Measurements from ENCODE around the gene CCSAP. TPM values are rescaled to one million over a fixed set of nuclear protein-coding genes. Genes with fewer than 3 reads are reported as not detected.

CCSAP gene
- total RNA-seq, 1 donor from 2014 or later = 8.0 TPM

DNA sequence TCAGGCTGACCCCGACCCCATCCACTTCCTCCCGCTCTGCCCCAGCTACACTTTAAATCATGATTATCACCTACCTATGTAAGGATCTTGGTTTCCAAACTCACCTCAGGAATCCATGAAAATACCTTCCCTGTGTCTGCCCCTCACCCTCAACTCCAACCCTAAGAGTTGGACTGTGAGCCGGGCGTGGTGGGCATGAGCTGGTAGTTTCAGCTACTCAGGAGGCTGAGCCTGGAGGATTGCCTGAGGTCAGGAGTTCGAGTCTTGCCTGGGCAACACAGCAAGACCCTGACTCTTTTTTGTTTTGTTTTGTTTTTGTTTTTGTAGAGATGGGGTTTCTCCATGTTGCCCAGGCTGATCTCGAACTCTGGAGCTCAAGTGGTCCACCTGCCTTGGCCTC lies 30.5 kb upstream of the CCSAP start:
- H3K27me3 ChIP-seq (ENCODE audit: insufficient read depth, low read length) = peaks cover 3% of the 10 kb centered on the region
- no peak overlapping the region for H3K27ac Mint-ChIP-seq (ENCODE audit: unreplicated experiment)
- TF ChIP-seq, protein P1, sequence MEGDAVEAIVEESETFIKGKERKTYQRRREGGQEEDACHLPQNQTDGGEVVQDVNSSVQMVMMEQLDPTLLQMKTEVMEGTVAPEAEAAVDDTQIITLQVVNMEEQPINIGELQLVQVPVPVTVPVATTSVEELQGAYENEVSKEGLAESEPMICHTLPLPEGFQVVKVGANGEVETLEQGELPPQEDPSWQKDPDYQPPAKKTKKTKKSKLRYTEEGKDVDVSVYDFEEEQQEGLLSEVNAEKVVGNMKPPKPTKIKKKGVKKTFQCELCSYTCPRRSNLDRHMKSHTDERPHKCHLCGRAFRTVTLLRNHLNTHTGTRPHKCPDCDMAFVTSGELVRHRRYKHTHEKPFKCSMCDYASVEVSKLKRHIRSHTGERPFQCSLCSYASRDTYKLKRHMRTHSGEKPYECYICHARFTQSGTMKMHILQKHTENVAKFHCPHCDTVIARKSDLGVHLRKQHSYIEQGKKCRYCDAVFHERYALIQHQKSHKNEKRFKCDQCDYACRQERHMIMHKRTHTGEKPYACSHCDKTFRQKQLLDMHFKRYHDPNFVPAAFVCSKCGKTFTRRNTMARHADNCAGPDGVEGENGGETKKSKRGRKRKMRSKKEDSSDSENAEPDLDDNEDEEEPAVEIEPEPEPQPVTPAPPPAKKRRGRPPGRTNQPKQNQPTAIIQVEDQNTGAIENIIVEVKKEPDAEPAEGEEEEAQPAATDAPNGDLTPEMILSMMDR (IDR thresholded peaks at IDR 0.05; ENCODE audit: insufficient read depth, low read depth, low read length) = no peak

DNA sequence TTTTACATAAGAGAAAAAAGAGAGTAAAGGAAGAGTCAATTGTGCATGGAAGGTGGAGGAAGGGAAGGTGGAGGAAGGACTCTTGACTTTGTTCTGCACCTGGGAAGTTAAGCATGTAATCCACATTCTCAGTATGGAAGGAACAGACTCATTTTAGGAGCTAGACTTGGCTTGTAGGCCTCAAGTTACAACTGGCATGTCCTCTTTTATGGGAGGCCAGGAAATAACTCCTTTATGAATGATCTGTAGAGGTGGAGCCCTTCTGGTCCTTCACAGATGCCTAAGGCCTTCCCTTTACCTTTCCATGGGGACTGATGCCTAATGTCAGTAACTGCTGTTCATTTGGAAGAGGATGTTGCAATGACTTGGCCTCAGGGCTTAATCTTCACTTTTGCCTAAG lies 29.4 kb upstream of the CCSAP start:
- Mint-ChIP-seq H3K4me3 (ENCODE audit: unreplicated experiment) (no peak overlapping the region), H3K27me3 (ENCODE audit: low read depth, unreplicated experiment) (peaks cover 22% of the 10 kb centered on the region), H3K9me3 (ENCODE audit: unreplicated experiment) (peaks cover 5% of the 10 kb centered on the region), H3K36me3 (ENCODE audit: low read depth, unreplicated experiment) (peaks cover 3% of the 10 kb centered on the region), H3K4me1 (ENCODE audit: low read depth, unreplicated experiment) (no peaks in the 10 kb centered on the region), H3K27ac (ENCODE audit: unreplicated experiment) (no peak overlapping the region)
- Histone ChIP-seq H3K27ac (ENCODE audit: low read depth, low read length) (no peak overlapping the region), H3K9me3 (ENCODE audit: insufficient read depth, low read depth, low read length) (no peaks in the 10 kb centered on the region), H3K36me3 (ENCODE audit: insufficient read depth, low read length) (no peaks in the 10 kb centered on the region), H2AFZ (ENCODE audit: low read depth, low read length) (no peak overlapping the region), H3K27me3 (ENCODE audit: insufficient read depth, low read length) (peaks cover 3% of the 10 kb centered on the region), H3K79me2 (ENCODE audit: insufficient read depth, low read length) (no peaks in the 10 kb centered on the region), H3K9ac (ENCODE audit: low read length) (no peak overlapping the region), H3K4me2 (ENCODE audit: low read length) (no peak overlapping the region), H3K4me3 (ENCODE audit: insufficient read depth, low read depth, low read length) (no peak overlapping the region), H4K20me1 (ENCODE audit: insufficient read depth, low read length) (no peaks in the 10 kb centered on the region), H3K4me1 (ENCODE audit: insufficient read depth, low read length) (no peaks in the 10 kb centered on the region)
- FAIRE-seq (no peak), DNase-seq (ENCODE audit: low read depth) (no peak)
- no peak for TF ChIP-seq EZH2 (IDR thresholded peaks at IDR 0.05; ENCODE audit: insufficient read depth, low read length)
- TF ChIP-seq, protein P1 (IDR thresholded peaks at IDR 0.05; ENCODE audit: insufficient read depth, low read depth, low read length) = no peak

More for the DNA sequence above, 30.5 kb upstream of the CCSAP start:
- Histone ChIP-seq H2AFZ (ENCODE audit: low read depth, low read length) (no peak overlapping the region), H4K20me1 (ENCODE audit: insufficient read depth, low read length) (no peaks in the 10 kb centered on the region), H3K36me3 (ENCODE audit: insufficient read depth, low read length) (no peaks in the 10 kb centered on the region), H3K27ac (ENCODE audit: low read depth, low read length) (no peak overlapping the region), H3K4me3 (ENCODE audit: insufficient read depth, low read depth, low read length) (no peak overlapping the region), H3K4me2 (ENCODE audit: low read length) (no peak overlapping the region), H3K79me2 (ENCODE audit: insufficient read depth, low read length) (no peaks in the 10 kb centered on the region), H3K9ac (ENCODE audit: low read length) (no peak overlapping the region), H3K4me1 (ENCODE audit: insufficient read depth, low read length) (no peaks in the 10 kb centered on the region), H3K9me3 (ENCODE audit: insufficient read depth, low read depth, low read length) (no peaks in the 10 kb centered on the region)
- Mint-ChIP-seq H3K36me3 (ENCODE audit: low read depth, unreplicated experiment) (peaks cover 3% of the 10 kb centered on the region), H3K4me1 (ENCODE audit: low read depth, unreplicated experiment) (no peaks in the 10 kb centered on the region), H3K27me3 (ENCODE audit: low read depth, unreplicated experiment) (peaks cover 20% of the 10 kb centered on the region), H3K4me3 (ENCODE audit: unreplicated experiment) (no peak overlapping the region), H3K9me3 (ENCODE audit: unreplicated experiment) (peaks cover 5% of the 10 kb centered on the region)
- no peak for FAIRE-seq
- no peak for DNase-seq (ENCODE audit: low read depth)

DNA sequence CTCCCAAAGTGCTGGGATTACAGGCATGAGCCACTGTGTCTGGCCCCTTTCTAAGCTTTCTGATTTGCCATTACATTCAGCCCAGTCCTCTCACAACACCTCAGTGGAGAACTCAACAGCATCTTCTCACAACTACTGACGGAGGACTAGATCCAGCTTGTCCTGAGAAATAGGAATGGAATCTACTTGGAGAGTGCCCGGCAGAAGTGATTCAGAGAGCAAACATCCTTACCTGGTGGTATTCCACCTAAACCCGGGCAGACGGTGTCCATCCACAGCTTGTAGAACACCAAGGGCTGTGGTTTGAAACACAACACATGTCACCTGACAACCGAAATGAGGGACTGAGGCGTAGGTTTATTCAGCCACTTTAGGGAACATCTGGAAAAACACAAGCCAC lies 28.8 kb upstream of the CCSAP start:
- TF ChIP-seq, protein P1 (IDR thresholded peaks at IDR 0.05; ENCODE audit: insufficient read depth, low read depth, low read length) = no peak
- no peak for TF ChIP-seq EZH2 (IDR thresholded peaks at IDR 0.05; ENCODE audit: insufficient read depth, low read length)
- Histone ChIP-seq H3K79me2 (ENCODE audit: insufficient read depth, low read length) (no peaks in the 10 kb centered on the region), H3K27ac (ENCODE audit: low read depth, low read length) (no peak overlapping the region), H2AFZ (ENCODE audit: low read depth, low read length) (no peak overlapping the region), H4K20me1 (ENCODE audit: insufficient read depth, low read length) (no peaks in the 10 kb centered on the region), H3K4me1 (ENCODE audit: insufficient read depth, low read length) (no peaks in the 10 kb centered on the region), H3K4me3 (ENCODE audit: insufficient read depth, low read depth, low read length) (no peak overlapping the region), H3K4me2 (ENCODE audit: low read length) (no peak overlapping the region), H3K27me3 (ENCODE audit: insufficient read depth, low read length) (peaks cover 3% of the 10 kb centered on the region), H3K9ac (ENCODE audit: low read length) (no peak overlapping the region), H3K36me3 (ENCODE audit: insufficient read depth, low read length) (no peaks in the 10 kb centered on the region), H3K9me3 (ENCODE audit: insufficient read depth, low read depth, low read length) (no peaks in the 10 kb centered on the region)
- Mint-ChIP-seq H3K27me3 (ENCODE audit: low read depth, unreplicated experiment) (peaks cover 22% of the 10 kb centered on the region), H3K9me3 (ENCODE audit: unreplicated experiment) (peaks cover 5% of the 10 kb centered on the region), H3K4me1 (ENCODE audit: low read depth, unreplicated experiment) (no peaks in the 10 kb centered on the region), H3K27ac (ENCODE audit: unreplicated experiment) (no peak overlapping the region), H3K36me3 (ENCODE audit: low read depth, unreplicated experiment) (peaks cover 3% of the 10 kb centered on the region), H3K4me3 (ENCODE audit: unreplicated experiment) (no peak overlapping the region)
- FAIRE-seq (no peak), DNase-seq (ENCODE audit: low read depth) (no peak)

Data from astrocyte (in vitro differentiated cells and primary cell).